Loucy (cell line): ENCODE measurements around the gene LHPP.

ENCODE experiments used
- H2AFZ ChIP-seq: fragments of 200-600 bp; sonication (generic); 2 replicates; pipeline ENCODE4 v1.6.0; 2016; ENCODE audit warnings: antibody characterized with exemption, mild to moderate bottlenecking, low read length, moderate library complexity
- H3F3A ChIP-seq: fragments of 200-600 bp; 2 replicates; pipeline ENCODE4 v1.6.0; 2016; ENCODE audit warnings: antibody characterized with exemption, low read depth, mild to moderate bottlenecking
- H3K27me3 ChIP-seq: fragments of 200-600 bp; sonication (generic); 2 replicates; pipeline ENCODE4 v1.6.1; 2014; ENCODE audit warnings: low read length, mild to moderate bottlenecking; ENCODE audit not compliant: insufficient read depth, poor library complexity, severe bottlenecking
- H3K36me3 ChIP-seq: fragments of 200-600 bp; sonication (generic); 2 replicates; pipeline ENCODE4 v1.6.1; 2016; ENCODE audit warnings: low read length; ENCODE audit not compliant: insufficient read depth
- H3K4me1 ChIP-seq: fragments of 200-600 bp; sonication (generic); 2 replicates; pipeline ENCODE4 v1.5.1; 2014; ENCODE audit warnings: low read length, mild to moderate bottlenecking; ENCODE audit not compliant: insufficient read depth, poor library complexity, severe bottlenecking
- H3K4me2 ChIP-seq: fragments of 200-600 bp; sonication (generic); 2 replicates; pipeline ENCODE4 v1.6.0; 2014; ENCODE audit warnings: antibody characterized with exemption, low read length, low read depth, mild to moderate bottlenecking; ENCODE audit not compliant: poor library complexity, severe bottlenecking
- H3K4me3 ChIP-seq: fragments of 200-600 bp; sonication (generic); 2 replicates; pipeline ENCODE4 v1.5.1; 2014; ENCODE audit warnings: low read length, mild to moderate bottlenecking, mixed read lengths; ENCODE audit not compliant: poor library complexity, severe bottlenecking
- H3K79me2 ChIP-seq: fragments of 200-600 bp; sonication (generic); 2 replicates; pipeline ENCODE4 v1.6.1; 2014; ENCODE audit warnings: low read length; ENCODE audit not compliant: insufficient read depth
- H3K9ac ChIP-seq: fragments of 200-600 bp; sonication (generic); 2 replicates; pipeline ENCODE4 v1.6.0; 2014; ENCODE audit warnings: mild to moderate bottlenecking, low read depth, low read length, moderate library complexity; ENCODE audit not compliant: poor library complexity, severe bottlenecking
- H3K9me2 ChIP-seq: fragments of 200-600 bp; sonication (generic); replicated peaks from 2 replicates; pipeline ENCODE4 v1.6.1; 2016; ENCODE audit warnings: low read depth, low read length, mixed read lengths
- H3K9me3 ChIP-seq: fragments of 200-600 bp; sonication (generic); 2 replicates; pipeline ENCODE4 v1.6.1; 2014; ENCODE audit warnings: mild to moderate bottlenecking, antibody characterized with exemption, low read length, low read depth; ENCODE audit not compliant: insufficient read depth
- H4K20me1 ChIP-seq: fragments of 200-600 bp; sonication (generic); 2 replicates; pipeline ENCODE4 v1.6.0; 2014; ENCODE audit warnings: antibody characterized with exemption, low read length, mild to moderate bottlenecking; ENCODE audit not compliant: insufficient read depth, poor library complexity, severe bottlenecking
- EZH2phosphoT487 ChIP-seq: fragments of 200-600 bp; IDR thresholded peaks from 2 replicates; pipeline ENCODE4 v1.6.1; 2018; ENCODE audit warnings: antibody characterized with exemption, mild to moderate bottlenecking, moderate library complexity, borderline replicate concordance
- TF ChIP-seq, protein P1 (sequence below): fragments of 200-600 bp; sonication (generic); conservative IDR thresholded peaks from 2 replicates; pipeline ENCODE4 v1.5.1; 2014; ENCODE audit warnings: mild to moderate bottlenecking, antibody characterized with exemption, low read length

LHPP gene

DNA sequence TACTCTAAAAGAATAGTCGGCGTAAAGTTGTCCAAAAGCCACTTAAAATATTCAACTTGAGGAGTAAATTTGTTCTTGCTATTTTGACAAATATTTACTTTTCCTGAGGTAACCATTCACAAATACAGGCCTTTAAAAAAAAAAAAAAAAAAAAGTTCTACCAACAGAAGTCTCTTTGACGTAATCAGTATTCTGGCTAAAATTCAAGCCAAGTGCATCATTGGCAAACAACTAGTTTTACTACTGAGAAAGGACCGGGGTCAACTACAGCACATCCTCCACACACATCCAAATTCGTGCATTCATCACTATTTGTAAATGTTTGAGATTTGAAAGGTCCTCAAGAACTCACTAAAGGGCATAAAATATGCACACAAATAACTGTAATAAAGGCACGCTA lies 44.9 kb upstream of the LHPP start:
- peaks cover 42% of the 10 kb centered on the region for H3K4me1 ChIP-seq
- peaks cover 23% of the 10 kb centered on the region for H4K20me1 ChIP-seq
- no peak for TF ChIP-seq EZH2phosphoT487
- TF ChIP-seq, protein P1, sequence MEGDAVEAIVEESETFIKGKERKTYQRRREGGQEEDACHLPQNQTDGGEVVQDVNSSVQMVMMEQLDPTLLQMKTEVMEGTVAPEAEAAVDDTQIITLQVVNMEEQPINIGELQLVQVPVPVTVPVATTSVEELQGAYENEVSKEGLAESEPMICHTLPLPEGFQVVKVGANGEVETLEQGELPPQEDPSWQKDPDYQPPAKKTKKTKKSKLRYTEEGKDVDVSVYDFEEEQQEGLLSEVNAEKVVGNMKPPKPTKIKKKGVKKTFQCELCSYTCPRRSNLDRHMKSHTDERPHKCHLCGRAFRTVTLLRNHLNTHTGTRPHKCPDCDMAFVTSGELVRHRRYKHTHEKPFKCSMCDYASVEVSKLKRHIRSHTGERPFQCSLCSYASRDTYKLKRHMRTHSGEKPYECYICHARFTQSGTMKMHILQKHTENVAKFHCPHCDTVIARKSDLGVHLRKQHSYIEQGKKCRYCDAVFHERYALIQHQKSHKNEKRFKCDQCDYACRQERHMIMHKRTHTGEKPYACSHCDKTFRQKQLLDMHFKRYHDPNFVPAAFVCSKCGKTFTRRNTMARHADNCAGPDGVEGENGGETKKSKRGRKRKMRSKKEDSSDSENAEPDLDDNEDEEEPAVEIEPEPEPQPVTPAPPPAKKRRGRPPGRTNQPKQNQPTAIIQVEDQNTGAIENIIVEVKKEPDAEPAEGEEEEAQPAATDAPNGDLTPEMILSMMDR = no peak
- H3K9me3 ChIP-seq = no peaks in the 10 kb centered on the region
- peak overlapping the region; percentile 90 for H3K4me2 ChIP-seq
- no peaks in the 10 kb centered on the region for H3K27me3 ChIP-seq
- no peak overlapping the region for H3K9ac ChIP-seq
- peak overlapping the region; percentile 20 for H3K4me3 ChIP-seq
- no peaks in the 10 kb centered on the region for H3K36me3 ChIP-seq
- H3K9me2 ChIP-seq = no peaks in the 10 kb centered on the region
- H3F3A ChIP-seq = no peaks in the 10 kb centered on the region
- H3K79me2 ChIP-seq = peaks cover 47% of the 10 kb centered on the region
- H2AFZ ChIP-seq = no peak overlapping the region

DNA sequence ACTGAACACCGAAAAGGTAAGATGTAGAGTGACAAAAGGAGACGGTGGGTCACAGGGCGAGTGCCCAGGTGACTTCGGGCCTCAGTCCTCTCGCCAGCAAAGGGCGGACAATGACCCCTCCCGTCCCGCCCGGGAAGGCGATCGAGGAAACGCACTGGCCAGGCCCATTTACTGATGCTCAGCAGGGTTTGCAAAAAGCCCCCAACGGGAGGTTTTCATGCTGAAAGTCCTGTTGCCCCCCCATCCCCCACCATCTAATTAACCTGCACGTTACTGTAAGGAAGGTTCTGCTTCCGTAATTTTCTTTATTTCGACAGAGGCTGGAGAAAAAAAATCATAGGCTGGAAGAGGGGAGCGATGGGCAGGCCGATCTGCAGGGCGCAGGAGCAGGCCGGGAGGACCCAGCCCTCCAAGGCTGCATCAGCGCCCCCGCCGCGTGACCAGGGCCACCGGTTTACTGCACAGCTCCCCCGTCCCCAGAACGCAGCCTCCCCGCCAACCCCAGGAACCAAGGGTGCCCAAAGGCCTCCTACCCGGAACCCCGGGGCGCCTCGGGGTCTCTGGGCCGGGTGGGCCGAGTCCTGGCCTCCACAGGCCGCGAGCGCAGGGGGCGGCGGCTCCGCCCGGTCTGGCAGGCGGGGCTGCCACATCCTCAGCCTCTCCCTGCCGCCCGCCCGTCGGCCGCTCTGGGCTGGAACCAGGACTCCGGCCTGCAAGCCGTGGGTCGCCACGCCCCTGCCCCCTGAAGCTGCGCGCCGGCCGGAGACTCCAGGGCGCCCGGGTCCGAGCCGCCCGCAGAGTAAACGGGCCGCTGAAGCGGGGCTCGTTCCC lies 43.5 kb upstream of the LHPP start:
- H4K20me1 ChIP-seq = peaks cover 23% of the 10 kb centered on the region
- peak overlapping the region; percentile 90 for H3K4me2 ChIP-seq
- H3K9ac ChIP-seq = peak overlapping the region; percentile 72
- H3K27me3 ChIP-seq = no peaks in the 10 kb centered on the region
- TF ChIP-seq, protein P1 = peak; percentile 30; the same call in 1 of the 2 replicates
- no peak for TF ChIP-seq EZH2phosphoT487
- no peaks in the 10 kb centered on the region for H3F3A ChIP-seq
- peaks cover 42% of the 10 kb centered on the region for H3K4me1 ChIP-seq
- H2AFZ ChIP-seq = peak overlapping the region; percentile 70
- H3K36me3 ChIP-seq = no peaks in the 10 kb centered on the region
- peak overlapping the region; percentile 92 for H3K4me3 ChIP-seq
- no peaks in the 10 kb centered on the region for H3K9me3 ChIP-seq
- H3K79me2 ChIP-seq = peaks cover 40% of the 10 kb centered on the region
- H3K9me2 ChIP-seq = no peaks in the 10 kb centered on the region

DNA sequence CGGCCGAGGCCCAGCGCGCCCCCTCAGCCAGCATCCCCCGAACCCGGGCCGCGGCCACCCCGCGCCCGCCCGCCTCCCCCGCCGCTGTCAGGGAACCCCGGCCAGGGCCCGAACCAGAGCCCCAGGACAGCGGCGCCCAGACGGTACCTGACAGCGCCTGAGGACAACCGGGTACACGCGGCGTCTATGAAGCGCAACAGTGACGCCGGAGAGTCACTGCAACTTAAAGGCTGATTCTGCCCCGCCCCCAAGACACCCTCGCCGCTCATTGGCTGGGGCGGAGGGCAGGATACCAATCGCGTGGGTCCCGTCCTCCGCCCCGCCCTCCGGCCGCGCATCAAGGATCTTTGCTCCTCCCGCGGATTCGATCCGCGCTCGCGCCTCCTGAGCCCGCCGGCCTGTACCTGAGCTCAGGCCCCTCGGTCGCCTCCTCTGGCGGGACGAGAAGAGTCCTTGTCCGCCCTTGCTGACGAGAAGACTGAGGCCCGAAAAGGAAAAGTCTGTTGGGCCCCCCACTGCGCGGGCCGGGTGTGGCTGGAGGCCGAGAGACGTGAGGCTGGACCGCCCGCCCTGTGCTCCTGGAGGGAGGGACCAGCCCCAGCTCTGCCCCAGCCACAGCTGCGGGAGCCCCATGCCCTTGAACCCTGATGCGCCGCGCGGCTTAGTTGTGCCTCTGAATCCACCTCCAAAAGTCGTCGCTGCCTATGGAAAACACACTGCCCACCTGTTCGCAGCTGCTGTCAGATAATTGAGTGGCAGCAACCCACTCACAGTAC lies 42.7 kb upstream of the LHPP start, which contains the start of gene OAT:
Gene OAT (minus strand): TSS at position 198 of the 776 bp plus-strand sequence. CDS start 6,752 bp downstream, outside the sequence.
- Histone ChIP-seq H3K4me2 (peak within 1 kb of the TSS; percentile 90), H3K36me3 (no peaks in the 10 kb centered on the region), H2AFZ (peak within 1 kb of the TSS; percentile 99), H3K4me1 (peaks cover 35% of the 10 kb centered on the region), H3K4me3 (peak within 1 kb of the TSS; percentile 92), H3F3A (no peaks in the 10 kb centered on the region), H3K9me2 (no peaks in the 10 kb centered on the region), H3K27me3 (no peaks in the 10 kb centered on the region), H3K79me2 (peaks cover 32% of the 10 kb centered on the region), H3K9me3 (no peaks in the 10 kb centered on the region), H3K9ac (peak within 1 kb of the TSS; percentile 72), H4K20me1 (peaks cover 19% of the 10 kb centered on the region)
- TF ChIP-seq, protein P1 = no peak
- no peak for TF ChIP-seq EZH2phosphoT487
